Neuronal stem cell (in vitro differentiated cells): ENCODE measurements around the gene MEG3.

Experiments
- DNase-seq: peaks from one replicate; pipeline ENCODE4 v3.0.0-alpha.2; 2013; ENCODE audit warnings: low spot score
- H2AFZ ChIP-seq: one replicate; pipeline ENCODE4 v1.6.1; 2013; ENCODE audit warnings: mild to moderate bottlenecking, low read length, inconsistent platforms
- H2AK5ac ChIP-seq: 2 replicates; pipeline ENCODE4 v1.6.1; 2013; ENCODE audit warnings: low read depth, mild to moderate bottlenecking, inconsistent platforms, low read length, moderate library complexity, mixed read lengths
- H2BK120ac ChIP-seq: 2 replicates; pipeline ENCODE4 v1.6.1; 2013; ENCODE audit warnings: low read depth, mild to moderate bottlenecking, inconsistent platforms, low read length, moderate library complexity, mixed read lengths
- H2BK12ac ChIP-seq: one replicate; pipeline ENCODE4 v1.6.1; 2013; ENCODE audit warnings: low read length, inconsistent platforms
- H2BK15ac ChIP-seq: 2 replicates; pipeline ENCODE4 v1.6.1; 2013; ENCODE audit warnings: mild to moderate bottlenecking, low read length, inconsistent platforms, mixed read lengths
- H2BK5ac ChIP-seq: one replicate; pipeline ENCODE4 v1.6.1; 2013; ENCODE audit warnings: inconsistent platforms, mild to moderate bottlenecking, low read length, moderate library complexity
- H3K14ac ChIP-seq: one replicate; pipeline ENCODE4 v1.6.1; 2013; ENCODE audit warnings: low read length, inconsistent platforms
- H3K18ac ChIP-seq: 2 replicates; pipeline ENCODE4 v1.6.1; 2013; ENCODE audit warnings: low read length, inconsistent platforms
- H3K23ac ChIP-seq: 2 replicates; pipeline ENCODE4 v1.6.1; 2013; ENCODE audit warnings: low read depth, mild to moderate bottlenecking, mixed read lengths, low read length, inconsistent platforms; ENCODE audit not compliant: poor library complexity
- H3K27ac ChIP-seq: replicated peaks from 3 replicates; pipeline ENCODE4 v1.5.1; 2013; ENCODE audit warnings: low read length, inconsistent platforms
- H3K27me3 ChIP-seq, 3 experiments: 2 replicates each; pipeline ENCODE4 v1.6.1; 2013; ENCODE audit warnings: low read length in 3 of 3, mild to moderate bottlenecking in 2 of 3, inconsistent platforms in 1 of 3, low read depth in 1 of 3, mixed read lengths in 1 of 3, moderate library complexity in 1 of 3; ENCODE audit not compliant: control insufficient read depth in 3 of 3, insufficient read depth in 3 of 3
- H3K36me3 ChIP-seq, 2 donors: replicated peaks in 1 of 2; 2 replicates each; pipeline ENCODE4 v1.6.1; 2013; ENCODE audit warnings: low read length in 2 of 2; ENCODE audit not compliant: control insufficient read depth in 2 of 2, insufficient read depth in 2 of 2
- H3K4ac ChIP-seq: 2 replicates; pipeline ENCODE4 v1.6.1; 2013; ENCODE audit warnings: inconsistent platforms, mild to moderate bottlenecking, low read length, moderate library complexity
- H3K4me1 ChIP-seq, 2 donors: 1 replicate in 1 of 2; 2 replicates in 1 of 2; pipeline ENCODE4 v1.6.1; 2013; ENCODE audit warnings: low read length in 2 of 2, low read depth in 1 of 2; ENCODE audit not compliant: control insufficient read depth in 2 of 2, insufficient read depth in 1 of 2
- H3K4me2 ChIP-seq: one replicate; pipeline ENCODE4 v1.6.1; 2013; ENCODE audit warnings: mild to moderate bottlenecking, low read length, inconsistent platforms; ENCODE audit not compliant: insufficient read depth, poor library complexity, severe bottlenecking
- H3K4me3 ChIP-seq, 2 donors: 2 replicates each; pipeline ENCODE4 v1.5.1; 2013; ENCODE audit warnings: low read length in 2 of 2, mild to moderate bottlenecking in 2 of 2, inconsistent platforms in 1 of 2, moderate library complexity in 1 of 2
- H3K79me1 ChIP-seq: one replicate; pipeline ENCODE4 v1.6.1; 2013; ENCODE audit warnings: low read depth, mild to moderate bottlenecking, inconsistent platforms, low read length, moderate library complexity
- H3K9ac ChIP-seq: one replicate; pipeline ENCODE4 v1.6.1; 2013; ENCODE audit warnings: mild to moderate bottlenecking, low read depth, low read length, inconsistent platforms; ENCODE audit not compliant: poor library complexity
- H3K9me3 ChIP-seq, 2 donors: replicated peaks in 1 of 2; 2 replicates each; pipeline versions ENCODE3 to v1.6.1; 2013; ENCODE audit warnings: low read length in 2 of 2, mild to moderate bottlenecking in 2 of 2, inconsistent platforms in 1 of 2, low read depth in 1 of 2, mixed read lengths in 1 of 2, moderate library complexity in 1 of 2; ENCODE audit not compliant: control insufficient read depth in 2 of 2, insufficient read depth in 1 of 2
- H4K8ac ChIP-seq: one replicate; pipeline ENCODE4 v1.6.1; 2013; ENCODE audit warnings: low read depth, mild to moderate bottlenecking, inconsistent platforms, low read length, moderate library complexity
- H4K91ac ChIP-seq: one replicate; pipeline ENCODE4 v1.6.1; 2013; ENCODE audit warnings: low read length, low read depth, mild to moderate bottlenecking, inconsistent platforms; ENCODE audit not compliant: poor library complexity
- WGBS, 2 donors: extraction: QIAGEN DNeasy Blood & Tissue Kit; methylation state at CpG; one replicate each; pipeline ENCODE4 v1.1.7; 2013; ENCODE audit warnings: missing lambda C conversion rate in 2 of 2, mixed read lengths in 1 of 2; ENCODE audit not compliant: insufficient read length in 2 of 2, insufficient replicate concordance in 1 of 2; ENCODE audit errors: extremely low coverage in 2 of 2; 5-methylcytosine and 5-hydroxymethylcytosine counted together

The MEG3 gene

GRCh38 chr14:100802179-100802578 lies 23.7 kb upstream of the MEG3 start:
- no peak overlapping the region for H2BK15ac ChIP-seq
- DNase-seq, result no peak
- no peak overlapping the region for H3K4ac ChIP-seq
- H2AK5ac ChIP-seq, result no peak overlapping the region
- no peaks in the 10 kb centered on the region for H3K79me1 ChIP-seq
- H3K4me2 ChIP-seq, result no peak overlapping the region
- no peak overlapping the region for H4K91ac ChIP-seq
- no peak overlapping the region for H2AFZ ChIP-seq
- no peak overlapping the region for H3K27ac ChIP-seq
- H3K4me1 ChIP-seq, result peaks cover 0 to 3% of the 10 kb centered on the region in 2 donors
- H2BK120ac ChIP-seq, result no peak overlapping the region
- H3K4me3 ChIP-seq, result no peak overlapping the region
- no peak overlapping the region for H3K18ac ChIP-seq
- H3K9ac ChIP-seq, result no peak overlapping the region
- H3K9me3 ChIP-seq, result no peaks in the 10 kb centered on the region
- H3K36me3 ChIP-seq, result no peaks in the 10 kb centered on the region
- H3K23ac ChIP-seq, result no peak overlapping the region
- peaks cover 0 to 3% (median 0%) of the 10 kb centered on the region in 3 experiments for H3K27me3 ChIP-seq
- H4K8ac ChIP-seq, result no peak overlapping the region
- H3K14ac ChIP-seq, result no peak overlapping the region
- no peak overlapping the region for H2BK5ac ChIP-seq
- no peak overlapping the region for H2BK12ac ChIP-seq
- no CpG with 5 or more reads among the region's 7 CpGs for WGBS, 2 donors

- no peak overlapping the region for H2BK120ac ChIP-seq
- peaks cover 0 to 3% of the 10 kb centered on the region in 2 donors for H3K4me1 ChIP-seq
- no peak overlapping the region for H3K18ac ChIP-seq
- H4K91ac ChIP-seq, result no peak overlapping the region
- H2AFZ ChIP-seq, result no peak overlapping the region
- no peak overlapping the region for H3K27ac ChIP-seq
- no peaks in the 10 kb centered on the region for H3K36me3 ChIP-seq
- no peak overlapping the region for H3K4me3 ChIP-seq
- H3K14ac ChIP-seq, result no peak overlapping the region
- no peak overlapping the region for H3K4ac ChIP-seq
- no peak overlapping the region for H4K8ac ChIP-seq
- peaks cover 0 to 3% (median 0%) of the 10 kb centered on the region in 3 experiments for H3K27me3 ChIP-seq
- H3K23ac ChIP-seq, result no peak overlapping the region
- no peak overlapping the region for H3K9ac ChIP-seq
- H2BK15ac ChIP-seq, result no peak overlapping the region
- no peak overlapping the region for H3K4me2 ChIP-seq
- WGBS, 2 donors, result no CpG with 5 or more reads among the region's 5 CpGs
- peaks cover 5% of the 10 kb centered on the region in 2 donors for H3K9me3 ChIP-seq
- no peaks in the 10 kb centered on the region for H3K79me1 ChIP-seq
- no peak for DNase-seq
- H2AK5ac ChIP-seq, result peak overlapping the region; percentile 9
- no peak overlapping the region for H2BK5ac ChIP-seq
- no peak overlapping the region for H2BK12ac ChIP-seq
Observed at GRCh38 chr14:100802766-100803165, 23.2 kb upstream of the MEG3 start.

- no peaks in the 10 kb centered on the region for H3K36me3 ChIP-seq
- H2BK5ac ChIP-seq, result no peak overlapping the region
- H3K14ac ChIP-seq, result no peak overlapping the region
- no peak overlapping the region for H2BK15ac ChIP-seq
- DNase-seq, result no peak
- no peak overlapping the region for H2BK12ac ChIP-seq
- no CpG with 5 or more reads among the region's 8 CpGs for WGBS, 2 donors
- H2AFZ ChIP-seq, result no peak overlapping the region
- no peak overlapping the region for H2BK120ac ChIP-seq
- H3K9me3 ChIP-seq, result peaks cover 9 to 10% of the 10 kb centered on the region in 2 donors
- no peak overlapping the region for H2AK5ac ChIP-seq
- H3K4ac ChIP-seq, result no peak overlapping the region
- no peak overlapping the region for H3K9ac ChIP-seq
- no peak overlapping the region for H3K18ac ChIP-seq
- no peak overlapping the region for H3K23ac ChIP-seq
- H3K4me1 ChIP-seq, result peaks cover 0 to 3% of the 10 kb centered on the region in 2 donors
- no peak overlapping the region for H4K8ac ChIP-seq
- no peak overlapping the region for H4K91ac ChIP-seq
- peaks cover 0 to 3% (median 0%) of the 10 kb centered on the region in 3 experiments for H3K27me3 ChIP-seq
- H3K4me2 ChIP-seq, result no peak overlapping the region
- H3K79me1 ChIP-seq, result no peaks in the 10 kb centered on the region
- no peak overlapping the region for H3K27ac ChIP-seq
- H3K4me3 ChIP-seq, result no peak overlapping the region
Observed at GRCh38 chr14:100803226-100803625, 22.7 kb upstream of the MEG3 start.

- DNase-seq, result no peak
- Histone ChIP-seq H2BK5ac (peak overlapping the region; percentile 84), H3K36me3 (no peaks in the 10 kb centered on the region), H4K91ac (no peak overlapping the region), H3K4ac (no peak overlapping the region), H3K4me3 (no peak overlapping the region), H3K9me3 (peaks cover 13 to 14% of the 10 kb centered on the region in 2 donors), H4K8ac (no peak overlapping the region), H2BK12ac (peak overlapping the region; percentile 78), H3K27ac (no peak overlapping the region), H2BK120ac (peak overlapping the region; percentile 88), H3K4me2 (no peak overlapping the region), H3K79me1 (no peaks in the 10 kb centered on the region), H3K4me1 (peaks cover 0 to 3% of the 10 kb centered on the region in 2 donors), H2AK5ac (peak overlapping the region; percentile 20), H2BK15ac (peak overlapping the region; percentile 86), H3K14ac (no peak overlapping the region), H3K27me3 (peaks cover 0 to 3% (median 0%) of the 10 kb centered on the region in 3 experiments), H2AFZ (no peak overlapping the region), H3K23ac (no peak overlapping the region), H3K18ac (peak overlapping the region; percentile 96), H3K9ac (no peak overlapping the region)
- WGBS, 2 donors, result no CpG with 5 or more reads among the region's 14 CpGs
Observed at GRCh38 chr14:100803676-100804075, 22.2 kb upstream of the MEG3 start.
